ENCODE measurements around the gene STOX1. TPM values are rescaled to one million over a fixed set of nuclear protein-coding genes. Genes with fewer than 3 reads are reported as not detected.
A peak's percentile ranks its signal among the peaks of the same experiment; 100 is the strongest.
"Not testable (repeated sequence)": the region's sequence is repeated elsewhere in the genome, so short reads cannot be mapped to it uniquely, and the experiment has no call there.

Gene STOX1
- total RNA-seq, 1 donor from 2014 or later = 0.34 TPM

GRCh38 chr10:68829521-68829920, 2.2 kb downstream of the STOX1 start:
- DNase-seq = no peak

GRCh38 chr10:68829952-68830351, 2.6 kb downstream of the STOX1 start:
- no peak for DNase-seq

- no peak for DNase-seq
Measured at GRCh38 chr10:68831961-68832455, 4.7 kb downstream of the STOX1 start.

- DNase-seq = no peak
Measured at GRCh38 chr10:68832601-68833000, 5.3 kb downstream of the STOX1 start.

- no peak for DNase-seq
Measured at GRCh38 chr10:68837626-68838322, 10.4 kb downstream of the STOX1 start.

- DNase-seq = not testable (repeated sequence)
Measured at GRCh38 chr10:68840650-68841049, 13.3 kb downstream of the STOX1 start.

- no peak for DNase-seq
Measured at GRCh38 chr10:68848281-68848680, 20.9 kb downstream of the STOX1 start.

GRCh38 chr10:68848806-68849205, 21.5 kb downstream of the STOX1 start:
- DNase-seq = no peak

GRCh38 chr10:68856352-68856751, 29.0 kb downstream of the STOX1 start:
- no peak for DNase-seq

GRCh38 chr10:68857005-68857404, 29.7 kb downstream of the STOX1 start:
- DNase-seq = no peak

- peak; percentile 5 for DNase-seq
Measured at GRCh38 chr10:68861253-68861652, 33.9 kb downstream of the STOX1 start.

GRCh38 chr10:68864611-68865010, 37.3 kb downstream of the STOX1 start:
- DNase-seq = no peak

- not testable (repeated sequence) for DNase-seq
Measured at GRCh38 chr10:68868173-68868572, 40.8 kb downstream of the STOX1 start.

- DNase-seq = no peak
Measured at GRCh38 chr10:68869623-68870022, 42.3 kb downstream of the STOX1 start.

GRCh38 chr10:68870061-68870460, 42.7 kb downstream of the STOX1 start:
- DNase-seq = no peak

GRCh38 chr10:68870545-68871104, 43.3 kb downstream of the STOX1 start:
- no peak for DNase-seq

- peak; percentile 2 for DNase-seq
Measured at GRCh38 chr10:68871105-68871711, 43.9 kb downstream of the STOX1 start.

GRCh38 chr10:68871731-68872342, 44.5 kb downstream of the STOX1 start:
- no peak for DNase-seq

- DNase-seq = no peak
Measured at GRCh38 chr10:68876246-68877138, 49.2 kb downstream of the STOX1 start.

- DNase-seq = no peak
Measured at GRCh38 chr10:68877482-68878110, 50.3 kb downstream of the STOX1 start.

- no peak for DNase-seq
Measured at GRCh38 chr10:68878496-68878895, 51.2 kb downstream of the STOX1 start.

GRCh38 chr10:68879628-68880027, 52.3 kb downstream of the STOX1 start:
- no peak for DNase-seq

All from dermis blood vessel endothelial cell (primary cell).